ENCODE results near the gene LIFR. TPM values are rescaled to one million over a fixed set of nuclear protein-coding genes. Genes with fewer than 3 reads are reported as not detected.
"Not testable (repeated sequence)": the region's sequence is repeated elsewhere in the genome, so short reads cannot be mapped to it uniquely, and the experiment has no call there.

LIFR gene
- polyA plus RNA-seq, 1 of the 3 experiments (the other 2 are of a cell fraction), result 3.8 TPM

- Histone ChIP-seq H3K27ac (ENCODE audit: low read depth in 2 of 2, low read length in 1 of 2) (no peak overlapping the region), H3K27me3 (ENCODE audit: insufficient read depth) (no peaks in the 10 kb centered on the region), H3K9me3 (no peaks in the 10 kb centered on the region), H3K4me2 (no peak overlapping the region), H3K4me3 (ENCODE audit: low read depth in 2 of 2, low read length in 1 of 2) (no peak overlapping the region), H3K36me3 (replicated peaks in 1 of 2; ENCODE audit: control insufficient read depth in 1 of 2, insufficient read depth in 2 of 2, low read length in 1 of 2) (no peaks in the 10 kb centered on the region), H2AFZ (ENCODE audit: low read depth) (no peak overlapping the region), H3K9ac (no peak overlapping the region), H4K20me1 (ENCODE audit: insufficient read depth) (no peaks in the 10 kb centered on the region), H3K4me1 (ENCODE audit: control insufficient read depth in 1 of 2, insufficient read depth in 2 of 2, low read depth in 1 of 2, low read length in 1 of 2) (no peaks in the 10 kb centered on the region; a peak in 1 of 4 replicates), H3K79me2 (ENCODE audit: insufficient read depth) (no peaks in the 10 kb centered on the region), H3F3A (replicated peaks; ENCODE audit: insufficient read depth) (no peaks in the 10 kb centered on the region), H3K9me2 (no peaks in the 10 kb centered on the region)
- CTCF ChIA-PET, result interaction anchor here (1.0 to 1.3 kb wide), 3 partner anchors 8 to 304 kb away, joined by 3 to 4 read pairs (median 3); no protein-coding TSS in a partner anchor
- WGBS (ENCODE audit: low lambda C conversion rate), result 56% methylated on average over 2 of the region's 3 CpGs
- TF ChIP-seq FOXM1 (IDR thresholded peaks at IDR 0.05; ENCODE audit: low read depth) (no peak), CHD2 (IDR thresholded peaks at IDR 0.05; ENCODE audit: low read length, partially characterized antibody) (no peak), MEF2A (IDR thresholded peaks at IDR 0.05; ENCODE audit: borderline replicate concordance, low read depth) (no peak), RXRA (IDR thresholded peaks at IDR 0.05; ENCODE audit: borderline replicate concordance, low read depth) (no peak), MXI1 (IDR thresholded peaks at IDR 0.05; ENCODE audit: low read depth, low read length) (no peak), IRF3 (IDR thresholded peaks at IDR 0.05; ENCODE audit: low read depth, low read length) (no peak), TEAD4 (IDR thresholded peaks at IDR 0.05; ENCODE audit: borderline replicate concordance, insufficient read depth) (no peak), FOXJ3 (CRISPR knock-in tag; IDR thresholded peaks at IDR 0.05) (no peak), RCOR1 (IDR thresholded peaks at IDR 0.05; ENCODE audit: low read length) (no peak), USF2 (IDR thresholded peaks at IDR 0.05; ENCODE audit: borderline replicate concordance, low read depth, low read length) (no peak), ELF1 (IDR thresholded peaks at IDR 0.05) (no peak), GATA2 (CRISPR knock-in tag; IDR thresholded peaks at IDR 0.05) (no peak), MAX (IDR thresholded peaks at IDR 0.05; ENCODE audit: low read depth) (no peak), SIN3A (IDR thresholded peaks at IDR 0.05; ENCODE audit: borderline replicate concordance, low read depth, low read length) (no peak), JUND (IDR thresholded peaks at IDR 0.05) (no peak), TCF12 (IDR thresholded peaks at IDR 0.05) (no peak), TAF1 (IDR thresholded peaks at IDR 0.05; ENCODE audit: borderline replicate concordance, low read depth, low read length) (no peak), CTCF (IDR thresholded peaks at IDR 0.05) (no peak)
- TF ChIP-seq, protein P1, sequence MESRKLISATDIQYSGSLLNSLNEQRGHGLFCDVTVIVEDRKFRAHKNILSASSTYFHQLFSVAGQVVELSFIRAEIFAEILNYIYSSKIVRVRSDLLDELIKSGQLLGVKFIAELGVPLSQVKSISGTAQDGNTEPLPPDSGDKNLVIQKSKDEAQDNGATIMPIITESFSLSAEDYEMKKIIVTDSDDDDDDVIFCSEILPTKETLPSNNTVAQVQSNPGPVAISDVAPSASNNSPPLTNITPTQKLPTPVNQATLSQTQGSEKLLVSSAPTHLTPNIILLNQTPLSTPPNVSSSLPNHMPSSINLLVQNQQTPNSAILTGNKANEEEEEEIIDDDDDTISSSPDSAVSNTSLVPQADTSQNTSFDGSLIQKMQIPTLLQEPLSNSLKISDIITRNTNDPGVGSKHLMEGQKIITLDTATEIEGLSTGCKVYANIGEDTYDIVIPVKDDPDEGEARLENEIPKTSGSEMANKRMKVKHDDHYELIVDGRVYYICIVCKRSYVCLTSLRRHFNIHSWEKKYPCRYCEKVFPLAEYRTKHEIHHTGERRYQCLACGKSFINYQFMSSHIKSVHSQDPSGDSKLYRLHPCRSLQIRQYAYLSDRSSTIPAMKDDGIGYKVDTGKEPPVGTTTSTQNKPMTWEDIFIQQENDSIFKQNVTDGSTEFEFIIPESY (IDR thresholded peaks at IDR 0.05; ENCODE audit: borderline replicate concordance, low read depth), result no peak
- DNase-seq, result no peak
- POLR2A ChIA-PET, result no interaction called here
Observed at GRCh38 chr5:38569180-38569579, 12.7 kb upstream of the LIFR start.

DNA sequence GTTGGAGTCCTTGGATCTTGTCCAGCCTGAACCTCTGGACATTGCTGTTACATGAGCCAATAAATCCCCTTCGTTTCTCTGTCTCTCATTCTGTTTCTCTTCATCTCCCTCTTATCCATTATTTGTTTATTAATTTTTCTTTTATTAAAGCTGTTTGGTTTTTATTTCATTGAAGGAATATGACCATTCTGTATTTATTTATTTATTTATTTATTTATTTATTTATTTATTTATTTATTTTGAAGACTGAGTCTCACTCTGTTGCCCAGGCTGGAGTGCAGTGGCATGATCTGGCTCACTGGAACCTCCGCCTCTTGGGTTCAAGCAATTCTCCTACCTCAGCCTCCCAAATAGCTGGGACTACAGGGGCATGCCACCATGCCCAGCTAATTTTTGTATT is 10.9 kb upstream of the LIFR start:
- H3K9me3 ChIP-seq, H3K9me2 ChIP-seq: not testable (repeated sequence)

More for the DNA sequence above, 10.9 kb upstream of the LIFR start:
- CTCF ChIA-PET, result interaction anchor here (2.2 kb wide), 1 partner anchor 125 kb away, joined by 7 read pairs; no protein-coding TSS in a partner anchor
- H3F3A ChIP-seq (replicated peaks; ENCODE audit: insufficient read depth); H3K9ac ChIP-seq; H3K27me3 ChIP-seq (ENCODE audit: insufficient read depth); H2AFZ ChIP-seq (ENCODE audit: low read depth); H3K27ac ChIP-seq (ENCODE audit: low read depth in 2 of 2, low read length in 1 of 2); H3K4me2 ChIP-seq; H3K36me3 ChIP-seq (replicated peaks in 1 of 2; ENCODE audit: control insufficient read depth in 1 of 2, insufficient read depth in 2 of 2, low read length in 1 of 2); POLR2A ChIA-PET; H3K4me3 ChIP-seq (ENCODE audit: low read depth in 2 of 2, low read length in 1 of 2); H3K79me2 ChIP-seq (ENCODE audit: insufficient read depth); H3K4me1 ChIP-seq (ENCODE audit: control insufficient read depth in 1 of 2, insufficient read depth in 2 of 2, low read depth in 1 of 2, low read length in 1 of 2); H4K20me1 ChIP-seq (ENCODE audit: insufficient read depth); DNase-seq: not testable (repeated sequence)
- 89% methylated on average over 2 of the region's 2 CpGs for WGBS (ENCODE audit: low lambda C conversion rate)

Measured in SK-N-SH (cell line).